Measurements from ENCODE around the gene ZNF655.
A peak's percentile ranks its signal among the peaks of the same experiment; 100 is the strongest.

DNA sequence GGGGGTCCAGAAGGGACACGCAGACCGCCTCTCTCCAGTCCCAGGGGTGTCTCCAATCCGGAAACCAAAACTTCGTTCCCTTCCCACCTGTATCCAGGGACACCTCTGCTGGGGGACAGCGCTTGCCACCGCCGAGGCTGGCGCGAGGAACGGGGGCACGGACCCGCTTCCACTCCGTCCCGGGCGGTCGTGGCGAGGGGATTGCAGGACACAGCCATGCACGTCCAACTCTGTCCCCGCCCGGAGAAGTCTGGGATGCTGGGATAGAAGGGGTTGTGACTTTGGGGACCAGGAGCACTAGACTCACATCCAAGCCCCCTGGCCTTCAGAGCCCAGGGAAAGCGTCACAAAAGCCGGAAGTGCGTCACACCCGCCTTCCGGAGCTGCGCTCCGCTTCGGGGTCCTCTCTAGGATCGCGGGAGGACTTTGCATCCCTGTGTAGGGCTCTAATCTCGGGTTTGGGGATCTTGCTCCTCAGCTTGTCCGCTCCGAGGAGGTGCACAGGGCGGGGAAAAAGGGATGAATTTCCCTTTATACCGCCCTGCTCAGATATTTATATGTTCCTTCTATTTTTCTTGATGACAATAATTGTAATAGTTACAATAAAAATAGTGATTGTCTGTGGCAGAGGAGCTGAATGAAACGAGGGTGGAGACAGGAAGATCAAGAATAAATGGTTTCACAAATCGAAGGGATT lies 6.5 kb upstream of the ZNF655 start, which contains the start of gene FAM200A:
- TF ChIP-seq POLR2A (IDR thresholded peaks at IDR 0.05) = peak in 2 of 4 donors; percentile 44 to 63
- TF ChIP-seq, protein P1, sequence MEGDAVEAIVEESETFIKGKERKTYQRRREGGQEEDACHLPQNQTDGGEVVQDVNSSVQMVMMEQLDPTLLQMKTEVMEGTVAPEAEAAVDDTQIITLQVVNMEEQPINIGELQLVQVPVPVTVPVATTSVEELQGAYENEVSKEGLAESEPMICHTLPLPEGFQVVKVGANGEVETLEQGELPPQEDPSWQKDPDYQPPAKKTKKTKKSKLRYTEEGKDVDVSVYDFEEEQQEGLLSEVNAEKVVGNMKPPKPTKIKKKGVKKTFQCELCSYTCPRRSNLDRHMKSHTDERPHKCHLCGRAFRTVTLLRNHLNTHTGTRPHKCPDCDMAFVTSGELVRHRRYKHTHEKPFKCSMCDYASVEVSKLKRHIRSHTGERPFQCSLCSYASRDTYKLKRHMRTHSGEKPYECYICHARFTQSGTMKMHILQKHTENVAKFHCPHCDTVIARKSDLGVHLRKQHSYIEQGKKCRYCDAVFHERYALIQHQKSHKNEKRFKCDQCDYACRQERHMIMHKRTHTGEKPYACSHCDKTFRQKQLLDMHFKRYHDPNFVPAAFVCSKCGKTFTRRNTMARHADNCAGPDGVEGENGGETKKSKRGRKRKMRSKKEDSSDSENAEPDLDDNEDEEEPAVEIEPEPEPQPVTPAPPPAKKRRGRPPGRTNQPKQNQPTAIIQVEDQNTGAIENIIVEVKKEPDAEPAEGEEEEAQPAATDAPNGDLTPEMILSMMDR (IDR thresholded peaks at IDR 0.05) = no peak
- peak; percentile 86 to 95 (median 89) for TF ChIP-seq POLR2AphosphoS5 (IDR thresholded peaks at IDR 0.05)
